Prostate gland (tissue), 2 donors: ENCODE measurements around the gene LRGUK. TPM values are rescaled to one million over a fixed set of nuclear protein-coding genes. Genes with fewer than 3 reads are reported as not detected.

Source experiments
- DNase-seq: peaks from one replicate; pipeline ENCODE4 v3.0.0-alpha.2; 2019; ENCODE audit warnings: low spot score
- H3K27ac ChIP-seq, 2 donors: fragments of 200-600 bp; sonication (generic); 2 replicates each; pipeline ENCODE4 v1.5.1; 2017 to 2019
- H3K27me3 ChIP-seq: fragments of 200-600 bp; sonication (generic); replicated peaks from 2 replicates; pipeline ENCODE4 v1.5.1; 2019; ENCODE audit not compliant: insufficient read depth
- H3K36me3 ChIP-seq, 2 donors: fragments of 200-600 bp; sonication (generic); 1 replicate in 1 of 2; 2 replicates in 1 of 2; pipeline versions ENCODE4 v1.5.1 to v1.8.1; 2017 to 2019
- H3K4me1 ChIP-seq: fragments of 200-600 bp; sonication (generic); replicated peaks from 2 replicates; pipeline ENCODE4 v1.5.1; 2019
- H3K4me3 ChIP-seq, 2 donors: fragments of 200-600 bp; sonication (generic); 2 replicates each; pipeline ENCODE4 v1.5.1; 2017 to 2019
- H3K9me3 ChIP-seq: fragments of 200-600 bp; sonication (generic); 2 replicates; pipeline ENCODE4 v1.5.1; 2017
- POLR2A ChIP-seq: fragments of 450-650 bp; IDR thresholded peaks from one replicate; pipeline ENCODE4 v1.6.1; 2016; ENCODE audit warnings: antibody characterized with exemption, mild to moderate bottlenecking
- POLR2AphosphoS5 ChIP-seq: sonication (generic); formaldehyde crosslinking; IDR thresholded peaks from one replicate; pipeline ENCODE4 v1.6.1; 2017; ENCODE audit warnings: antibody characterized with exemption
- whole genome bisulfite sequencing: methylation state at CpG from one replicate; pipeline ENCODE4 v1.1.5; 2018; 5-methylcytosine and 5-hydroxymethylcytosine counted together
- intact Hi-C: fragments of 100-400 bp; cut with DNase I; formaldehyde crosslinking; loops from one replicate; pipeline ENCODE4 v1.14.2; 2022
- total RNA-seq, 2 donors: library from RNA; depleted of rRNA; stranded (reverse); fragments of >200 nt; gene quantifications; one replicate each; pipeline ENCODE4 v1.1.0, GENCODE V29; 2016
- TF ChIP-seq, protein P1 (sequence below), 4 experiments: fragments of 200-600 bp in 2 of 4; fragments of 450-650 bp in 2 of 4; sonication (generic) in 2 of 4; IDR thresholded peaks; 1 replicate in 3 of 4; 2 replicates in 1 of 4; pipeline ENCODE4 v1.5.1; 2016 to 2019; ENCODE audit warnings: antibody characterized with exemption in 4 of 4, mild to moderate bottlenecking in 2 of 4, moderate library complexity in 2 of 4

Gene LRGUK
- total RNA-seq, 2 donors from 2014 or later, result 1.3 to 4.9 TPM

GRCh38 chr7:134098072-134098471 is 29.1 kb upstream of the LRGUK start:
- 84% methylated on average over 4 of the region's 4 CpGs for WGBS

DNA sequence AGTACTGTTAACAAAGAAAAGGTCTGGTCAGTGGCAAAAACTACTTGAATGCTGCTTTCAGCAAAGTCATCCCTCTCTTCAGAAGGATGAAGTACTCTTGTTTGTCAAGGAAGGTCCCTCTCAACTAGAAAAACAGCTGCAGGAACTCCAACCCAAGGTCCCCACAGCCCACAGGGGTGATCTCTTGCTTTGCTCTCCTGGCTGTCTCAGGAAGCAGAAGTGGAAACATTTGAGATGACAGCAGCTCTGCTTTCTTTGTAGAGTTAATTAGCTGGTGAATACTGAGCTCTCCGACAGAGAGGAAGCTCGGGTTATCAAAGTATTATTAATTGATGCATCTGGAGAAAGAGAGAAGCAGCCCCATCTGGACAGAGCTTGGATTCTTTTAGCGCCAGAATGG is 25.4 kb upstream of the LRGUK start:
- TF ChIP-seq, protein P1, sequence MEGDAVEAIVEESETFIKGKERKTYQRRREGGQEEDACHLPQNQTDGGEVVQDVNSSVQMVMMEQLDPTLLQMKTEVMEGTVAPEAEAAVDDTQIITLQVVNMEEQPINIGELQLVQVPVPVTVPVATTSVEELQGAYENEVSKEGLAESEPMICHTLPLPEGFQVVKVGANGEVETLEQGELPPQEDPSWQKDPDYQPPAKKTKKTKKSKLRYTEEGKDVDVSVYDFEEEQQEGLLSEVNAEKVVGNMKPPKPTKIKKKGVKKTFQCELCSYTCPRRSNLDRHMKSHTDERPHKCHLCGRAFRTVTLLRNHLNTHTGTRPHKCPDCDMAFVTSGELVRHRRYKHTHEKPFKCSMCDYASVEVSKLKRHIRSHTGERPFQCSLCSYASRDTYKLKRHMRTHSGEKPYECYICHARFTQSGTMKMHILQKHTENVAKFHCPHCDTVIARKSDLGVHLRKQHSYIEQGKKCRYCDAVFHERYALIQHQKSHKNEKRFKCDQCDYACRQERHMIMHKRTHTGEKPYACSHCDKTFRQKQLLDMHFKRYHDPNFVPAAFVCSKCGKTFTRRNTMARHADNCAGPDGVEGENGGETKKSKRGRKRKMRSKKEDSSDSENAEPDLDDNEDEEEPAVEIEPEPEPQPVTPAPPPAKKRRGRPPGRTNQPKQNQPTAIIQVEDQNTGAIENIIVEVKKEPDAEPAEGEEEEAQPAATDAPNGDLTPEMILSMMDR (IDR thresholded peaks at IDR 0.05), result no peak
- TF ChIP-seq POLR2AphosphoS5, result no peak
- TF ChIP-seq POLR2A, result no peak
- intact Hi-C loops, result no loop called here
- Histone ChIP-seq H3K36me3 (no peaks in the 10 kb centered on the region), H3K4me3 (no peak overlapping the region), H3K9me3 (no peaks in the 10 kb centered on the region), H3K27me3 (no peaks in the 10 kb centered on the region), H3K4me1 (no peaks in the 10 kb centered on the region), H3K27ac (no peak overlapping the region)
- DNase-seq, result no peak
- 56% methylated on average over 3 of the region's 3 CpGs for WGBS

More at GRCh38 chr7:134098072-134098471, 29.1 kb upstream of the LRGUK start:
- no peak for DNase-seq
- intact Hi-C loops, result loop anchor here (2.0 kb wide), 1 partner anchor 17 kb away; no protein-coding TSS in a partner anchor
- Histone ChIP-seq H3K27ac (no peak overlapping the region), H3K4me1 (no peaks in the 10 kb centered on the region), H3K36me3 (no peaks in the 10 kb centered on the region), H3K9me3 (no peaks in the 10 kb centered on the region), H3K27me3 (no peaks in the 10 kb centered on the region), H3K4me3 (no peak overlapping the region)
- TF ChIP-seq POLR2A, result no peak
- TF ChIP-seq, protein P1 (IDR thresholded peaks at IDR 0.05), result no peak
- TF ChIP-seq POLR2AphosphoS5, result no peak

DNA sequence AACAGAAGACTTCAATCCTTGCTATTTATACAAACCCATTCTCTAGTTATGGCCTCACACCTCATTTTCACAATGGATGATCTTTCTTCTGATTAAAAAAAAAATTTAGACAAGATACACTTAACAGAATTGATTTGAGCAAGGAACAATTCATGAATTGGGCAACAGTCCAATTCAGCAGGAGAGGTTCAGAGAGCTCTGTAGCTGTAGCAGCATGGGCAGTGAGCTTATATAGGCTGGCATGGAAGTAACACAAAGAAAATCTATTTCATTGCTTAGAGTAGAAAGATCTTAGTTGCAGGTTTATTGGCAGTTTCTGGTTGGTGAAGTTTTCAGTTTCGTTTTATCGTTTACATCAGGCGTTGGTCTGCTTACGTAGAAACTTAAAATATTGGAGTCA is 23.0 kb upstream of the LRGUK start:
- intact Hi-C loops, result no loop called here
- 96% methylated on average over 4 of the region's 4 CpGs for WGBS
- Histone ChIP-seq H3K9me3 (no peaks in the 10 kb centered on the region), H3K4me1 (no peaks in the 10 kb centered on the region), H3K27ac (no peak overlapping the region), H3K27me3 (no peaks in the 10 kb centered on the region), H3K36me3 (no peaks in the 10 kb centered on the region), H3K4me3 (no peak overlapping the region)
- TF ChIP-seq, protein P1 (IDR thresholded peaks at IDR 0.05), result no peak
- TF ChIP-seq POLR2A (no peak), POLR2AphosphoS5 (no peak)
- no peak for DNase-seq

DNA sequence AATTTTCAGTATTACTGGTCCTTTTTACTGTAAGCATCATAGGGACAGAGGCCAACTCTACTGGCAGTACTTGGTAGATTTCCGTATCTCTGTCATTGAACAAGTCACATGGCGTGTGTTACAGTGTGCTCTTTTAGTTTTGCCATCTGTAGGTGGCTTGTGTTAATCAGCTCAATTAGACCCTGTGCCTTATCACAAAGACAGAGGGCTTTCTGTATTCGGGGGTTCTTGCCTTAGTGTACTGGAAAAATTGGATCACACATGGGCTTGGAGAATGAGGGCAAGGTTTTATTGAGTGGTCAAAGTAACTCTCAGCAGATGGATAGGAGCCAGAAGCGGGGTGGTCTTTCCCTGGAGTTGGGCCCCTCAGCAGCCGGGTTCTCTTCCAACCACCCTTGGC is 21.3 kb upstream of the LRGUK start:
- Histone ChIP-seq H3K36me3 (no peaks in the 10 kb centered on the region), H3K27me3 (no peaks in the 10 kb centered on the region), H3K4me3 (no peak overlapping the region), H3K9me3 (no peaks in the 10 kb centered on the region), H3K27ac (no peak overlapping the region), H3K4me1 (no peaks in the 10 kb centered on the region)
- TF ChIP-seq, protein P1 (IDR thresholded peaks at IDR 0.05), result no peak
- TF ChIP-seq POLR2A, result no peak
- TF ChIP-seq POLR2AphosphoS5, result no peak
- 76% methylated on average over 5 of the region's 5 CpGs for WGBS
- intact Hi-C loops, result no loop called here
- DNase-seq, result no peak

DNA sequence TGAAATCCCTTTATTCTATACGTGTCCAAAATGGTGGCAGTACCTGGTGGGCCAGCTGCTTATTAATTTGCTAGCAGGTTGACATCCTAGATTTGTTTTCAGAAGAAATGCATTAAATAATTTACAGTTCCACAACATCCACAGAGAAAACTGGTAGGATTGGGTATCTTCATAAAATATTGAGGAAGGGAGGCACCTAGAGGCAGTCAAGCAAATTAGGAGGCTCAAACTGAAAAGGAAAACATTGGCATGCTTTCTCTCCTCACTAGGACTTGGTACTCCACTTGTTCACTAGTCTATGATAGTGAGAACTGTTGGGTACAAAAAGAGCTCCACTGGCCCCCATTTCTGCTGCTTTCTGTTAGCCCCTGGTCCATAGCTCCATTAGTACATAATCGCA is 18.3 kb upstream of the LRGUK start:
- intact Hi-C loops, result no loop called here
- no peaks in the 10 kb centered on the region for H3K4me1 ChIP-seq
- no peaks in the 10 kb centered on the region for H3K36me3 ChIP-seq
- H3K9me3 ChIP-seq, result no peaks in the 10 kb centered on the region
- no peaks in the 10 kb centered on the region for H3K27me3 ChIP-seq
- H3K4me3 ChIP-seq, result no peak overlapping the region
- no peak overlapping the region for H3K27ac ChIP-seq
- no peak for DNase-seq
- TF ChIP-seq POLR2A (no peak), POLR2AphosphoS5 (no peak)
- TF ChIP-seq, protein P1 (IDR thresholded peaks at IDR 0.05), result no peak
- 91% methylated on average over 2 of the region's 2 CpGs for WGBS
